Measurements from ENCODE around the gene PCBD2. TPM values are rescaled to one million over a fixed set of nuclear protein-coding genes. Genes with fewer than 3 reads are reported as not detected.

The PCBD2 gene
- total and polyA plus RNA-seq, 2 of the 4 experiments (the other 2 are of a cell fraction): 2.2 to 2.7 TPM

GRCh38 chr5:134964359-134965270, 59.7 kb downstream of the PCBD2 start (continued):
- no peak for TF ChIP-seq FOS (IDR thresholded peaks at IDR 0.05; ENCODE audit: low read depth, low read length)

DNA sequence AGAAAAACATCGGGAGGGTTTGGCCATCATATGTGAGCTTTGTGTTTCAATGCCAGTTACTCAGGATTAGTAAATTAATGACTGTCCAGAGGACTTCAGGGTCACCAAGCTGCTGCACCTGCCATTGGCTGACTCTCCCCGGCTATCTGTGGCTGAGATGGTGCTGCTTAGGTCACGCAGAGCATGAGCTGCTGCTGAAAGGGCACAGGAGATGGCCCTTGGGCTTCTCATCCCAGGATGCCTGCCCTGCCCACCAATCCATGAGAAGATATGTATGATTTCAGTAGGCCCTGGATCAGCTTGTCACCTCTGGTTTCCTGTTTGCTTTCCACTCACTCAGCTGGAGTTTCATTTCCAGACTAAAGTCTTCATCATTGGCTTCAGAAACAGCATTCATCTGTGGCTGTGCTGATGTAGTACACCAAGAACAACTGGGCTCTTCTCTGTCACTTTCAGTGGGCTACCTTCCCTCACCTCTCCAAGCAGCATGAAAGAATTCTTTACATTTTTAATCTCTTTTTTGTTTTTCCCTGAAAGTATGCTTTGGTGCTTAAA, 60.4 kb downstream of the PCBD2 start:
- no peak overlapping the region for H2BK20ac ChIP-seq (ENCODE audit: low read depth, low read length)
- DNase-seq (no peak), ATAC-seq (ENCODE audit: low read depth) (no peak)
- H2BK120ac ChIP-seq (ENCODE audit: low read depth, low read length): no peak overlapping the region
- no peak overlapping the region for H3K56ac ChIP-seq (ENCODE audit: extremely low read depth, insufficient read depth, low read length)
- no peak overlapping the region for H2AFZ ChIP-seq (replicated peaks; ENCODE audit: low read length, poor library complexity)
- no peak overlapping the region for H4K8ac ChIP-seq (ENCODE audit: low read depth in 2 of 2, low read length in 2 of 2)
- H3K4me2 ChIP-seq (ENCODE audit: low read depth, low read length): no peak overlapping the region
- in situ Hi-C loops (cut with MboI; ENCODE audit: low sequenced_read_pairs) (no loop called here), intact Hi-C loops (cut with micrococcal nuclease) (no loop called here), dilution Hi-C loops (cut with HindIII; ENCODE audit: low sequenced_read_pairs, unreplicated experiment) (no loop called here)
- TF ChIP-seq USF2 (IDR thresholded peaks at IDR 0.05; ENCODE audit: low read depth, low read length) (no peak), BHLHE40 (IDR thresholded peaks at IDR 0.05; ENCODE audit: low read depth, low read length) (no peak), POLR2A (IDR thresholded peaks at IDR 0.05; ENCODE audit: low read depth, low read length) (no peak), CHD1 (IDR thresholded peaks at IDR 0.05; ENCODE audit: low read depth, low read length) (no peak), NFE2L2 (IDR thresholded peaks at IDR 0.05; ENCODE audit: low read depth, low read length) (no peak), MAFK (IDR thresholded peaks at IDR 0.05; ENCODE audit: low read depth, low read length) (no peak), RCOR1 (IDR thresholded peaks at IDR 0.05; ENCODE audit: insufficient replicate concordance, low read length) (no peak), RFX5 (IDR thresholded peaks at IDR 0.05; ENCODE audit: low read depth, low read length) (no peak), CEBPB (IDR thresholded peaks at IDR 0.05; ENCODE audit: low read depth, low read length) (no peak), FOS (IDR thresholded peaks at IDR 0.05; ENCODE audit: low read depth, low read length) (no peak), MXI1 (IDR thresholded peaks at IDR 0.05; ENCODE audit: borderline replicate concordance, low read depth, low read length) (no peak)
- TF ChIP-seq, protein P1, sequence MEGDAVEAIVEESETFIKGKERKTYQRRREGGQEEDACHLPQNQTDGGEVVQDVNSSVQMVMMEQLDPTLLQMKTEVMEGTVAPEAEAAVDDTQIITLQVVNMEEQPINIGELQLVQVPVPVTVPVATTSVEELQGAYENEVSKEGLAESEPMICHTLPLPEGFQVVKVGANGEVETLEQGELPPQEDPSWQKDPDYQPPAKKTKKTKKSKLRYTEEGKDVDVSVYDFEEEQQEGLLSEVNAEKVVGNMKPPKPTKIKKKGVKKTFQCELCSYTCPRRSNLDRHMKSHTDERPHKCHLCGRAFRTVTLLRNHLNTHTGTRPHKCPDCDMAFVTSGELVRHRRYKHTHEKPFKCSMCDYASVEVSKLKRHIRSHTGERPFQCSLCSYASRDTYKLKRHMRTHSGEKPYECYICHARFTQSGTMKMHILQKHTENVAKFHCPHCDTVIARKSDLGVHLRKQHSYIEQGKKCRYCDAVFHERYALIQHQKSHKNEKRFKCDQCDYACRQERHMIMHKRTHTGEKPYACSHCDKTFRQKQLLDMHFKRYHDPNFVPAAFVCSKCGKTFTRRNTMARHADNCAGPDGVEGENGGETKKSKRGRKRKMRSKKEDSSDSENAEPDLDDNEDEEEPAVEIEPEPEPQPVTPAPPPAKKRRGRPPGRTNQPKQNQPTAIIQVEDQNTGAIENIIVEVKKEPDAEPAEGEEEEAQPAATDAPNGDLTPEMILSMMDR (conservative IDR thresholded peaks at IDR 0.05; ENCODE audit: low read depth, low read length): no peak
- H3K4ac ChIP-seq (ENCODE audit: low read depth, low read length): no peak overlapping the region
- H3K36me3 ChIP-seq (ENCODE audit: control insufficient read depth, insufficient read depth, low read length): peaks cover 2% of the 10 kb centered on the region; the same call in 1 of the 2 replicates
- H3K9ac ChIP-seq (ENCODE audit: low read depth, low read length): no peak overlapping the region
- H4K20me1 ChIP-seq (ENCODE audit: insufficient read depth, low read length): no peaks in the 10 kb centered on the region
- no peak overlapping the region for H2BK15ac ChIP-seq (ENCODE audit: low read depth, low read length)
- H2AK9ac ChIP-seq (replicated peaks; ENCODE audit: low read depth, low read length, poor library complexity): no peak overlapping the region
- H4K5ac ChIP-seq (ENCODE audit: low read depth, low read length): no peak overlapping the region
- CTCF ChIA-PET: interaction anchor here (1.1 kb wide), 1 partner anchor 15 kb away, joined by 4 read pairs; no protein-coding TSS in a partner anchor
- no peaks in the 10 kb centered on the region for H3K79me1 ChIP-seq (ENCODE audit: low read depth in 1 of 2, low read length in 2 of 2)
- no peak overlapping the region for H4K91ac ChIP-seq (ENCODE audit: insufficient read depth, low read depth, low read length)
- H3K23ac ChIP-seq (ENCODE audit: low read depth, low read length): no peak overlapping the region
- no peak overlapping the region for H3K4me3 ChIP-seq (ENCODE audit: insufficient read depth, low read depth, low read length)
- no peak overlapping the region for H3K14ac ChIP-seq (replicated peaks; ENCODE audit: low read depth, low read length)
- no peaks in the 10 kb centered on the region for H3K9me3 ChIP-seq (ENCODE audit: control insufficient read depth, insufficient read depth, low read length)
- no CpG with 5 or more reads among the region's 3 CpGs for WGBS, 2 experiments (ENCODE audit: extremely low coverage in 2 of 2, insufficient read length in 1 of 2)
- H3K9me1 ChIP-seq (ENCODE audit: insufficient read depth, low read length): no peaks in the 10 kb centered on the region
- no TSS peak for BruUV-seq (replicated peaks)
- no peaks in the 10 kb centered on the region for H3K27me3 ChIP-seq (ENCODE audit: control insufficient read depth, insufficient read depth, low read length)
- H3K4me1 ChIP-seq (ENCODE audit: control insufficient read depth, insufficient read depth, low read length): no peaks in the 10 kb centered on the region
- H3K18ac ChIP-seq (ENCODE audit: low read depth, low read length): no peak overlapping the region
- H2AK5ac ChIP-seq (ENCODE audit: low read depth, low read length): no peak overlapping the region
- H2BK5ac ChIP-seq (ENCODE audit: low read depth, low read length, poor library complexity, severe bottlenecking): no peak overlapping the region
- POLR2A ChIA-PET (ENCODE audit: unreplicated experiment): no interaction called here
- no peak overlapping the region for H3K27ac ChIP-seq (ENCODE audit: insufficient read depth, low read length)

Data from IMR-90 (cell line).